CD4-positive, alpha-beta T cell (primary cell): ENCODE data around the gene TACC3. TPM values are rescaled to one million over a fixed set of nuclear protein-coding genes. Genes with fewer than 3 reads are reported as not detected.

Experiments used
- ATAC-seq: fragments of 200-7000 bp; cut with Tn5 transposase; one replicate; pipeline ENCODE4 v1.10.0; 2022; ENCODE audit warnings: mild to moderate bottlenecking; ENCODE audit not compliant: poor library complexity
- CTCF ChIA-PET: fragments of 350-600 bp; sonication (Branson Sonifier 250); formaldehyde crosslinking; loops from one replicate; lab custom pipeline; 2021; ENCODE audit warnings: antibody characterized with exemption, inconsistent platforms; lab: Charles Lee
- POLR2A ChIA-PET: fragments of 350-600 bp; sonication (Branson Sonifier 250); formaldehyde crosslinking; loops from one replicate; lab custom pipeline; 2021; ENCODE audit warnings: antibody characterized with exemption, inconsistent platforms; lab: Charles Lee
- DNase-seq, 14 experiments: peaks; one replicate each; pipeline ENCODE4 v3.0.0-alpha.2; 2013 to 2020; ENCODE audit warnings: mixed read lengths in 2 of 14
- H3K27ac ChIP-seq, 2 donors: one replicate each; pipeline versions ENCODE4 v1.5.1 to v1.7.0; 2013; ENCODE audit warnings: low read length in 2 of 2, low read depth in 1 of 2, mild to moderate bottlenecking in 1 of 2
- H3K27me3 ChIP-seq, 2 experiments: 1 replicate in 1 of 2; 2 replicates in 1 of 2; pipeline versions ENCODE4 v1.6.1 to v1.7.0; 2013; ENCODE audit warnings: low read length in 2 of 2, control low read depth in 1 of 2, mild to moderate bottlenecking in 1 of 2, moderate library complexity in 1 of 2; ENCODE audit not compliant: insufficient read depth in 2 of 2, control insufficient read depth in 1 of 2
- H3K36me3 ChIP-seq: one replicate; pipeline ENCODE4 v1.6.1; 2013; ENCODE audit warnings: low read length, control low read depth; ENCODE audit not compliant: insufficient read depth
- H3K4me1 ChIP-seq: one replicate; pipeline ENCODE4 v1.6.1; 2013; ENCODE audit warnings: low read length, control low read depth; ENCODE audit not compliant: insufficient read depth
- H3K4me3 ChIP-seq: one replicate; pipeline ENCODE4 v1.5.1; 2013; ENCODE audit warnings: mild to moderate bottlenecking, low read length, moderate library complexity
- H3K9me3 ChIP-seq, 2 experiments: 1 replicate in 1 of 2; 2 replicates in 1 of 2; pipeline versions ENCODE4 v1.6.1 to v1.7.0; 2013; ENCODE audit warnings: low read length in 2 of 2, mild to moderate bottlenecking in 2 of 2, control low read depth in 1 of 2, moderate library complexity in 1 of 2; ENCODE audit not compliant: control insufficient read depth in 1 of 2, insufficient read depth in 1 of 2
- H3K27ac Mint-ChIP-seq: one replicate; pipeline ENCODE4 v1.8.0; 2020; ENCODE audit warnings: mixed read lengths
- H3K27me3 Mint-ChIP-seq: one replicate; pipeline ENCODE4 v1.8.0; 2021; ENCODE audit warnings: mixed read lengths
- H3K36me3 Mint-ChIP-seq: one replicate; pipeline ENCODE4 v1.8.0; 2021; ENCODE audit warnings: low read depth, mixed read lengths
- H3K4me1 Mint-ChIP-seq: one replicate; pipeline ENCODE4 v1.8.0; 2021; ENCODE audit warnings: low read depth, mixed read lengths
- H3K4me3 Mint-ChIP-seq: one replicate; pipeline ENCODE4 v1.8.0; 2020; ENCODE audit warnings: mild to moderate bottlenecking, mixed read lengths
- H3K9me3 Mint-ChIP-seq: one replicate; pipeline ENCODE4 v1.8.0; 2020; ENCODE audit warnings: mixed read lengths
- CTCF ChIP-seq: fragments of 200-600 bp; IDR thresholded peaks from one replicate; pipeline ENCODE4 v1.8.0; 2022; ENCODE audit warnings: antibody characterized with exemption, mild to moderate bottlenecking
- intact Hi-C, 2 experiments: fragments of 100-400 bp; cut with DNase I in 1 of 2; cut with micrococcal nuclease in 1 of 2; formaldehyde crosslinking; loops; one replicate each; pipeline versions ENCODE4 v1.15.1 to v1.9.0; 2023 to 2025; cut with DNase I, micrococcal nuclease
- total RNA-seq, 174 experiments: library from RNA in 2 of 174; stranded (reverse) in 2 of 174; gene quantifications; one replicate each; pipeline ENCODE4 v1.2.3 and lab custom pipeline; 2021 to 2026

Gene TACC3
- total RNA-seq, 2 experiments from 2014 or later = 123 TPM

GRCh38 chr4:1683736-1684505 lies 37.4 kb upstream of the TACC3 start, which contains the start of gene FAM53A:
Gene FAM53A, minus strand, starts transcription at chr4:1684313. Its CDS starts 15,572 bp downstream, at chr4:1668741.
- CTCF ChIA-PET = interaction anchor here (1.1 to 1.4 kb wide), 2 partner anchors 9 to 42 kb away, joined by 3 to 6 read pairs; no protein-coding TSS in a partner anchor
- POLR2A ChIA-PET = interaction anchor here (1.1 to 1.9 kb wide), 5 partner anchors 9 to 325 kb away, joined by 3 to 10 read pairs (median 7); partner anchors contain the start of genes NELFA and SLBP
- Mint-ChIP-seq H3K4me3 (peak within 1 kb of the TSS; percentile 93), H3K4me1 (peaks cover 13% of the 10 kb centered on the region), H3K9me3 (no peaks in the 10 kb centered on the region), H3K36me3 (no peaks in the 10 kb centered on the region), H3K27me3 (no peaks in the 10 kb centered on the region), H3K27ac (peak within 1 kb of the TSS; percentile 85)
- intact Hi-C loops = loop anchor here (1.0 to 10.0 kb wide), 6 partner anchors 28 to 851 kb away; partner anchors contain the start of genes FAM193A (in 1 of the 2), GAK (in 1 of the 2), LETM1 (in 1 of the 2) and SLBP (in 1 of the 2)
- H3K36me3 ChIP-seq = no peaks in the 10 kb centered on the region
- ATAC-seq (peak; percentile 91), DNase-seq (peak in 11 of 14 experiments; percentile 7 to 96 (median 41))
- TF ChIP-seq CTCF = no peak
- H3K4me1 ChIP-seq = peaks cover 19% of the 10 kb centered on the region
- H3K4me3 ChIP-seq = peak within 1 kb of the TSS; percentile 58
- no peak within 1 kb of the TSS for H3K27ac ChIP-seq
- no peaks in the 10 kb centered on the region for H3K27me3 ChIP-seq
- no peaks in the 10 kb centered on the region for H3K9me3 ChIP-seq

GRCh38 chr4:1684506-1685234 lies 36.7 kb upstream of the TACC3 start:
- Mint-ChIP-seq H3K4me1 (peaks cover 13% of the 10 kb centered on the region), H3K27ac (no peak overlapping the region), H3K4me3 (peak overlapping the region; percentile 65), H3K27me3 (no peaks in the 10 kb centered on the region), H3K36me3 (no peaks in the 10 kb centered on the region), H3K9me3 (no peaks in the 10 kb centered on the region)
- ATAC-seq = no peak
- Histone ChIP-seq H3K27ac (no peak overlapping the region), H3K4me3 (peak overlapping the region; percentile 41), H3K9me3 (no peaks in the 10 kb centered on the region), H3K27me3 (no peaks in the 10 kb centered on the region), H3K4me1 (peaks cover 19% of the 10 kb centered on the region), H3K36me3 (no peaks in the 10 kb centered on the region)
- ChIA-PET POLR2A (interaction anchor here (1.1 to 1.9 kb wide), 3 partner anchors 36 to 324 kb away, joined by 3 to 10 read pairs (median 5); partner anchors contain the start of gene NELFA), CTCF (interaction anchor here (1.4 kb wide), 1 partner anchor 8 kb away, joined by 6 read pairs; no protein-coding TSS in a partner anchor)
- peak in 10 of 14 experiments; percentile 82 to 97 (median 92) for DNase-seq
- TF ChIP-seq CTCF = no peak
- intact Hi-C loops = loop anchor here (1.0 to 10.0 kb wide), 6 partner anchors 28 to 850 kb away; partner anchors contain the start of genes FAM193A (in 1 of the 2), GAK (in 1 of the 2), LETM1 (in 1 of the 2) and SLBP (in 1 of the 2)
